T-helper 1 cell treated with Interleukin-12 subunit alpha and Interleukin-12 subunit beta and Interleukin-4 antibody, amounts not matched to agents 30 μg/mL and 1 μg/mL, for 36 hours (primary cell): ENCODE data around the gene CCDC188.

ENCODE experiments used
- H3K27ac Mint-ChIP-seq: one replicate; pipeline ENCODE4 v1.8.0; 2021; ENCODE audit warnings: mild to moderate bottlenecking, mixed read lengths
- H3K27me3 Mint-ChIP-seq: one replicate; pipeline ENCODE4 v1.8.0; 2021; ENCODE audit warnings: low read depth, mixed read lengths
- H3K36me3 Mint-ChIP-seq: one replicate; pipeline ENCODE4 v1.8.0; 2021; ENCODE audit warnings: low read depth, mixed read lengths
- H3K4me1 Mint-ChIP-seq: one replicate; pipeline ENCODE4 v1.8.0; 2021; ENCODE audit warnings: low read depth, mixed read lengths
- H3K4me3 Mint-ChIP-seq: one replicate; pipeline ENCODE4 v1.8.0; 2021; ENCODE audit warnings: mild to moderate bottlenecking, moderate library complexity, mixed read lengths
- H3K9me3 Mint-ChIP-seq: one replicate; pipeline ENCODE4 v1.8.0; 2021; ENCODE audit warnings: mixed read lengths

CCDC188 gene

GRCh38 chr22:20178915-20179227 is 28.0 kb upstream of the CCDC188 start:
- no peak overlapping the region for H3K27ac Mint-ChIP-seq
- H3K36me3 Mint-ChIP-seq, result no peaks in the 10 kb centered on the region
- no peaks in the 10 kb centered on the region for H3K9me3 Mint-ChIP-seq
- H3K27me3 Mint-ChIP-seq, result no peaks in the 10 kb centered on the region
- H3K4me1 Mint-ChIP-seq, result no peaks in the 10 kb centered on the region
- H3K4me3 Mint-ChIP-seq, result no peak overlapping the region

- no peaks in the 10 kb centered on the region for H3K27me3 Mint-ChIP-seq
- H3K4me3 Mint-ChIP-seq, result no peak overlapping the region
- no peaks in the 10 kb centered on the region for H3K36me3 Mint-ChIP-seq
- H3K4me1 Mint-ChIP-seq, result no peaks in the 10 kb centered on the region
- no peaks in the 10 kb centered on the region for H3K9me3 Mint-ChIP-seq
- no peak overlapping the region for H3K27ac Mint-ChIP-seq
Measured at GRCh38 chr22:20178075-20178914, 27.4 kb upstream of the CCDC188 start.

GRCh38 chr22:20177217-20177911 is 26.5 kb upstream of the CCDC188 start:
- Mint-ChIP-seq H3K9me3 (no peaks in the 10 kb centered on the region), H3K4me3 (no peak overlapping the region), H3K36me3 (no peaks in the 10 kb centered on the region), H3K4me1 (no peaks in the 10 kb centered on the region), H3K27me3 (no peaks in the 10 kb centered on the region), H3K27ac (no peak overlapping the region)

- H3K4me1 Mint-ChIP-seq, result no peaks in the 10 kb centered on the region
- H3K27ac Mint-ChIP-seq, result no peak overlapping the region
- no peaks in the 10 kb centered on the region for H3K27me3 Mint-ChIP-seq
- H3K4me3 Mint-ChIP-seq, result no peak overlapping the region
- H3K9me3 Mint-ChIP-seq, result no peaks in the 10 kb centered on the region
- H3K36me3 Mint-ChIP-seq, result no peaks in the 10 kb centered on the region
Measured at GRCh38 chr22:20176421-20177085, 25.7 kb upstream of the CCDC188 start.

GRCh38 chr22:20175597-20175900 is 24.7 kb upstream of the CCDC188 start:
- no peaks in the 10 kb centered on the region for H3K27me3 Mint-ChIP-seq
- H3K9me3 Mint-ChIP-seq, result no peaks in the 10 kb centered on the region
- no peaks in the 10 kb centered on the region for H3K36me3 Mint-ChIP-seq
- no peak overlapping the region for H3K27ac Mint-ChIP-seq
- H3K4me1 Mint-ChIP-seq, result no peaks in the 10 kb centered on the region
- no peak overlapping the region for H3K4me3 Mint-ChIP-seq

- H3K27me3 Mint-ChIP-seq, result no peaks in the 10 kb centered on the region
- H3K4me1 Mint-ChIP-seq, result no peaks in the 10 kb centered on the region
- H3K27ac Mint-ChIP-seq, result no peak overlapping the region
- no peaks in the 10 kb centered on the region for H3K36me3 Mint-ChIP-seq
- no peaks in the 10 kb centered on the region for H3K9me3 Mint-ChIP-seq
- H3K4me3 Mint-ChIP-seq, result no peak overlapping the region
Measured at GRCh38 chr22:20174785-20175596, 24.1 kb upstream of the CCDC188 start.

- H3K27ac Mint-ChIP-seq, result no peak overlapping the region
- H3K27me3 Mint-ChIP-seq, result no peaks in the 10 kb centered on the region
- H3K4me3 Mint-ChIP-seq, result no peak overlapping the region
- no peaks in the 10 kb centered on the region for H3K9me3 Mint-ChIP-seq
- no peaks in the 10 kb centered on the region for H3K4me1 Mint-ChIP-seq
- H3K36me3 Mint-ChIP-seq, result no peaks in the 10 kb centered on the region
Measured at GRCh38 chr22:20173772-20174171, 22.9 kb upstream of the CCDC188 start.

- H3K36me3 Mint-ChIP-seq, result no peaks in the 10 kb centered on the region
- H3K27me3 Mint-ChIP-seq, result no peaks in the 10 kb centered on the region
- no peaks in the 10 kb centered on the region for H3K9me3 Mint-ChIP-seq
- H3K4me3 Mint-ChIP-seq, result no peak overlapping the region
- no peaks in the 10 kb centered on the region for H3K4me1 Mint-ChIP-seq
- H3K27ac Mint-ChIP-seq, result no peak overlapping the region
Measured at GRCh38 chr22:20173246-20173645, 22.4 kb upstream of the CCDC188 start.

GRCh38 chr22:20172141-20172613 is 21.3 kb upstream of the CCDC188 start:
- Mint-ChIP-seq H3K4me3 (no peak overlapping the region), H3K9me3 (no peaks in the 10 kb centered on the region), H3K27ac (no peak overlapping the region), H3K4me1 (no peaks in the 10 kb centered on the region), H3K36me3 (no peaks in the 10 kb centered on the region), H3K27me3 (no peaks in the 10 kb centered on the region)

GRCh38 chr22:20171288-20172140 is 20.7 kb upstream of the CCDC188 start:
- Mint-ChIP-seq H3K9me3 (no peaks in the 10 kb centered on the region), H3K27me3 (no peaks in the 10 kb centered on the region), H3K4me3 (no peak overlapping the region), H3K36me3 (no peaks in the 10 kb centered on the region), H3K4me1 (no peaks in the 10 kb centered on the region), H3K27ac (no peak overlapping the region)

GRCh38 chr22:20170170-20170569 is 19.3 kb upstream of the CCDC188 start:
- Mint-ChIP-seq H3K27ac (no peak overlapping the region), H3K36me3 (no peaks in the 10 kb centered on the region), H3K27me3 (no peaks in the 10 kb centered on the region), H3K4me1 (no peaks in the 10 kb centered on the region), H3K9me3 (no peaks in the 10 kb centered on the region), H3K4me3 (no peak overlapping the region)

- no peaks in the 10 kb centered on the region for H3K4me1 Mint-ChIP-seq
- no peak overlapping the region for H3K27ac Mint-ChIP-seq
- no peaks in the 10 kb centered on the region for H3K27me3 Mint-ChIP-seq
- peaks cover under 1% of the 10 kb centered on the region for H3K36me3 Mint-ChIP-seq
- peaks cover 1% of the 10 kb centered on the region for H3K9me3 Mint-ChIP-seq
- no peak overlapping the region for H3K4me3 Mint-ChIP-seq
Measured at GRCh38 chr22:20169253-20169822, 18.5 kb upstream of the CCDC188 start.

- H3K36me3 Mint-ChIP-seq, result peaks cover 2% of the 10 kb centered on the region
- H3K4me1 Mint-ChIP-seq, result no peaks in the 10 kb centered on the region
- H3K27me3 Mint-ChIP-seq, result no peaks in the 10 kb centered on the region
- no peak overlapping the region for H3K4me3 Mint-ChIP-seq
- H3K9me3 Mint-ChIP-seq, result peaks cover 4% of the 10 kb centered on the region
- H3K27ac Mint-ChIP-seq, result no peak overlapping the region
Measured at GRCh38 chr22:20167643-20168322, 16.9 kb upstream of the CCDC188 start.
